DOHH2 (cell line): Measurements from ENCODE around the gene TESK2.

Experiments used
- H3F3A ChIP-seq: fragments of 200-600 bp; sonication (generic), shearing (Covaris generic); 2 replicates; pipeline ENCODE4 v1.6.0; 2016; ENCODE audit warnings: antibody characterized with exemption, mild to moderate bottlenecking; ENCODE audit not compliant: control insufficient read depth, insufficient read depth
- H3K27ac ChIP-seq: fragments of 200-600 bp; sonication (generic); 2 replicates; pipeline ENCODE4 v1.5.1; 2014; ENCODE audit warnings: low read depth, mild to moderate bottlenecking, low read length, moderate library complexity
- H3K27me3 ChIP-seq: fragments of 200-600 bp; sonication (generic); 2 replicates; pipeline ENCODE4 v1.6.1; 2014; ENCODE audit warnings: mild to moderate bottlenecking, low read length, mixed read lengths; ENCODE audit not compliant: control insufficient read depth
- H3K36me3 ChIP-seq: fragments of 200-600 bp; sonication (generic); 2 replicates; pipeline ENCODE4 v1.6.1; 2014; ENCODE audit warnings: mild to moderate bottlenecking, low read length, moderate library complexity, mixed read lengths; ENCODE audit not compliant: control insufficient read depth
- H3K4me1 ChIP-seq: fragments of 200-600 bp; sonication (generic); 2 replicates; pipeline ENCODE4 v1.6.1; 2014; ENCODE audit warnings: mild to moderate bottlenecking, low read length, mixed read lengths; ENCODE audit not compliant: control insufficient read depth
- H3K4me2 ChIP-seq: fragments of 200-600 bp; sonication (generic); 2 replicates; pipeline ENCODE4 v1.6.0; 2014; ENCODE audit warnings: mild to moderate bottlenecking, low read length, moderate library complexity
- H3K4me3 ChIP-seq: fragments of 200-600 bp; sonication (generic); 2 replicates; pipeline ENCODE4 v1.5.1; 2014; ENCODE audit warnings: mild to moderate bottlenecking, low read length, mixed read lengths
- H3K79me2 ChIP-seq: fragments of 200-600 bp; sonication (generic); 2 replicates; pipeline ENCODE4 v1.6.1; 2014; ENCODE audit warnings: mild to moderate bottlenecking, low read length, mixed read lengths; ENCODE audit not compliant: control insufficient read depth
- H3K9me2 ChIP-seq: fragments of 200-600 bp; sonication (generic); replicated peaks from 2 replicates; pipeline ENCODE4 v1.6.1; 2014; ENCODE audit warnings: mild to moderate bottlenecking, low read length, mixed read lengths; ENCODE audit not compliant: control insufficient read depth
- H3K9me3 ChIP-seq: fragments of 200-600 bp; sonication (generic); 2 replicates; pipeline ENCODE4 v1.6.1; 2014; ENCODE audit warnings: antibody characterized with exemption, low read length, mixed read lengths; ENCODE audit not compliant: control insufficient read depth, insufficient read depth
- H4K20me1 ChIP-seq: fragments of 200-600 bp; sonication (generic); 2 replicates; pipeline ENCODE4 v1.6.0; 2014; ENCODE audit warnings: low read depth, mild to moderate bottlenecking, antibody characterized with exemption, low read length, moderate library complexity; ENCODE audit not compliant: control insufficient read depth, insufficient read depth
- EZH2phosphoT487 ChIP-seq: fragments of 200-600 bp; sonication (generic); IDR thresholded peaks from 2 replicates; pipeline ENCODE4 v1.6.1; 2017; ENCODE audit warnings: borderline replicate concordance, mild to moderate bottlenecking, antibody characterized with exemption, low read length, moderate library complexity, mixed read lengths
- TF ChIP-seq, protein P1 (sequence below): fragments of 200-600 bp; sonication (generic); IDR thresholded peaks from one replicate; pipeline ENCODE4 v1.5.1; 2014; ENCODE audit warnings: antibody characterized with exemption, mild to moderate bottlenecking, low read depth, low read length; ENCODE audit not compliant: poor library complexity, severe bottlenecking

The TESK2 gene

DNA sequence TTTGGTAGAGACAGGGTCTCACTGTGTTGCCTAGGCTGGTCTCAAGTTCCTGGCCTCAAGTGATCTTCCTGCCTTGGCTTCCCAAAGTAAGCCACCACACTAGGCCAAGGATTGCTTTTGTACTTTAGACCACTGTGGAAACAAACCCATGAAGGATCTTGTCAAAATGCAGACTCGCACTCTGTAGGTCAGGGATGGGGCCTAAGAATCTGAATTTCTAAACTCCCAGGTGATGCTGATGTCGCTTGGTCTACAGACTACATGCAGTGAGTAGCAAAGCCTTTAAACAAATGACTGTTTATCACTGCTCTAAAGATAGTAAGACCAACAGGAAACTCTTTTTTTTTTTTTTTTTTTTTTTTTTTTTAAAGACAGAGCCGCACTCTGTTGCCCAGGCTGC lies 96.6 kb downstream of the TESK2 start:
- Histone ChIP-seq H3K27me3 (no peaks in the 10 kb centered on the region), H4K20me1 (no peaks in the 10 kb centered on the region), H3K4me1 (peaks cover 50% of the 10 kb centered on the region), H3K9me2 (no peaks in the 10 kb centered on the region), H3K79me2 (no peaks in the 10 kb centered on the region), H3K4me3 (peak overlapping the region; percentile 77), H3K9me3 (no peaks in the 10 kb centered on the region), H3K4me2 (peak overlapping the region; percentile 100), H3K27ac (peak overlapping the region; percentile 99), H3K36me3 (no peaks in the 10 kb centered on the region), H3F3A (peaks cover 37% of the 10 kb centered on the region)
- no peak for TF ChIP-seq EZH2phosphoT487
- TF ChIP-seq, protein P1, sequence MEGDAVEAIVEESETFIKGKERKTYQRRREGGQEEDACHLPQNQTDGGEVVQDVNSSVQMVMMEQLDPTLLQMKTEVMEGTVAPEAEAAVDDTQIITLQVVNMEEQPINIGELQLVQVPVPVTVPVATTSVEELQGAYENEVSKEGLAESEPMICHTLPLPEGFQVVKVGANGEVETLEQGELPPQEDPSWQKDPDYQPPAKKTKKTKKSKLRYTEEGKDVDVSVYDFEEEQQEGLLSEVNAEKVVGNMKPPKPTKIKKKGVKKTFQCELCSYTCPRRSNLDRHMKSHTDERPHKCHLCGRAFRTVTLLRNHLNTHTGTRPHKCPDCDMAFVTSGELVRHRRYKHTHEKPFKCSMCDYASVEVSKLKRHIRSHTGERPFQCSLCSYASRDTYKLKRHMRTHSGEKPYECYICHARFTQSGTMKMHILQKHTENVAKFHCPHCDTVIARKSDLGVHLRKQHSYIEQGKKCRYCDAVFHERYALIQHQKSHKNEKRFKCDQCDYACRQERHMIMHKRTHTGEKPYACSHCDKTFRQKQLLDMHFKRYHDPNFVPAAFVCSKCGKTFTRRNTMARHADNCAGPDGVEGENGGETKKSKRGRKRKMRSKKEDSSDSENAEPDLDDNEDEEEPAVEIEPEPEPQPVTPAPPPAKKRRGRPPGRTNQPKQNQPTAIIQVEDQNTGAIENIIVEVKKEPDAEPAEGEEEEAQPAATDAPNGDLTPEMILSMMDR = no peak

DNA sequence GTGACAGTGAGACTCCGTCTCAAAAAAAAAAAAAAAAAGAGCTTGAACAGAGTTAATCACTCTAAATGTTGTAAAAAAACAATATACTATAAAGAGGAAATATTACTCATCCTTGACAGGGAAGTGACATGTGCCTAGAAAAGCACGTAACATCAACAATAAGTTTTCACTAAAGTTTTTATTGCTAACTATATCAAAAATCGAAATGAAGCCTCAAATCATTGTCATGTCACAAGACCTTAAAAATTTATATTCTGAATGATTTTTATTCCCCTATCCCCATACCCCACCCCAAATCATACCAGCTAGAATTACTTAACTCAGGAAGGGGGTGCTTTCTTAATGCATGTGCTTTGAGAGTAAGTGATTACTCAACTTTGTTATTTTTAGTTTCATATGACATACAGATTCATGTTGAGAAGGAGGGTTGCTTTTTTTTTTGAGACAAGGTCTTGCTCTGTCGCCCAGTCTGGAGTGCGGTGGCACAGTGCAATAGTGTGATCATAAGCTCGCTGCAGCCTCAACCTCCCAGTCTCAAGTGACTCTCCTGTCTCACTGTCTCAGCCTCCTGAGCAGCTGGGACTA lies 97.2 kb downstream of the TESK2 start:
- Histone ChIP-seq H3K79me2 (no peaks in the 10 kb centered on the region), H3K4me3 (peak overlapping the region; percentile 77), H3K27ac (peak overlapping the region; percentile 99), H3K36me3 (no peaks in the 10 kb centered on the region), H3K4me2 (peak overlapping the region; percentile 100), H3K9me2 (no peaks in the 10 kb centered on the region), H3F3A (peaks cover 37% of the 10 kb centered on the region), H3K4me1 (peaks cover 50% of the 10 kb centered on the region), H4K20me1 (no peaks in the 10 kb centered on the region), H3K9me3 (no peaks in the 10 kb centered on the region), H3K27me3 (no peaks in the 10 kb centered on the region)
- TF ChIP-seq, protein P1 = no peak
- no peak for TF ChIP-seq EZH2phosphoT487

DNA sequence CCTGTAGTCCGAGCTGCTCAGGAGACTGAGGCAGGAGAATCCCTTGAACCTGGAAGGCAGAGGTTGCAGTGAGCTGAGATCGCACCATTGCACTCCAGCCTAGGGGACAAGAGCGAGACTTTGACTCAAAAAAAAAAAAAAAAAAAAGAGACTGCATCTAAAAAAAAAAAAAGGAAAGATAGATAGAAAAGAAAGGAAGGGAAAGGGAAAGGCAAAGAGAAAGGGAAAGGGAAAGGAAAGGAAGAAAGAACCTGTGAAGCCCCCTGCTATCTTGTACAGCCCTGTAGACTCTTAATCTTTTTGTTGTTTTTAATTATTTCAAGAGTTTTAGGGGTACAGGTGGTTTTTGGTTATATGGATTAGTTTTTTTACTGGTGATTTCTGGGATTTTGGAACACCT lies 104.7 kb downstream of the TESK2 start:
- TF ChIP-seq, protein P1 = no peak
- no peak for TF ChIP-seq EZH2phosphoT487
- H3K9me3 ChIP-seq = no peaks in the 10 kb centered on the region
- no peak overlapping the region for H3K27ac ChIP-seq
- H3K4me2 ChIP-seq = no peak overlapping the region
- H3K36me3 ChIP-seq = no peaks in the 10 kb centered on the region
- no peaks in the 10 kb centered on the region for H4K20me1 ChIP-seq
- H3K79me2 ChIP-seq = no peaks in the 10 kb centered on the region
- peaks cover 4% of the 10 kb centered on the region for H3K4me1 ChIP-seq
- H3K27me3 ChIP-seq = no peaks in the 10 kb centered on the region
- no peak overlapping the region for H3K4me3 ChIP-seq
- H3K9me2 ChIP-seq = no peaks in the 10 kb centered on the region
- no peaks in the 10 kb centered on the region for H3F3A ChIP-seq
